HEK293 (cell line): ENCODE data around the gene FXYD6.

Experiments used
- CTCF ChIA-PET: fragments of 350-600 bp; formaldehyde crosslinking; extraction: SDS; loops from one replicate; lab custom pipeline; 2021; ENCODE audit warnings: antibody characterized with exemption; lab: Yijun Ruan, JAX
- POLR2A ChIA-PET: fragments of 300-600 bp; formaldehyde crosslinking; extraction: SDS; loops from one replicate; lab custom pipeline; 2020; ENCODE audit warnings: antibody characterized with exemption, inconsistent platforms; lab: Yijun Ruan, JAX
- H3K27ac ChIP-seq: fragments of 200-500 bp; sonication (Bioruptor generic); 2 replicates; pipeline ENCODE4 v1.5.1; 2014; ENCODE audit warnings: low read depth, low read length, control low read depth, inconsistent platforms; ENCODE audit errors: extremely low read depth
- H3K36me3 ChIP-seq, 2 experiments: fragments of 200-500 bp in 1 of 2; sonication (Bioruptor generic) in 1 of 2; 1 replicate in 1 of 2; 2 replicates in 1 of 2; pipeline ENCODE4 v1.5.1; 2014 to 2017; ENCODE audit warnings: inconsistent platforms in 2 of 2, low read length in 2 of 2; ENCODE audit not compliant: control insufficient read depth in 2 of 2, insufficient read depth in 1 of 2
- H3K4me1 ChIP-seq: fragments of 200-500 bp; sonication (Bioruptor generic); 2 replicates; pipeline ENCODE4 v1.5.1; 2014; ENCODE audit warnings: mild to moderate bottlenecking, low read length, inconsistent platforms; ENCODE audit not compliant: control insufficient read depth, insufficient read depth
- H3K4me3 ChIP-seq: 2 replicates; pipeline ENCODE4 v1.5.1; 2011; ENCODE audit warnings: low read depth, mild to moderate bottlenecking, control low read depth, low read length, moderate library complexity
- H3K9me3 ChIP-seq: fragments of 200-500 bp; sonication (Bioruptor generic); 2 replicates; pipeline ENCODE4 v1.5.1; 2014; ENCODE audit warnings: low read depth, low read length, inconsistent platforms; ENCODE audit not compliant: control insufficient read depth, insufficient read depth
- EGR2 ChIP-seq: fragments of 450-650 bp; formaldehyde crosslinking; IDR thresholded peaks from 2 replicates; pipeline ENCODE4 v1.5.1; 2016; ENCODE audit warnings: low read depth, missing biosample characterization, missing genetic modification characterization
- HOXD13 ChIP-seq: sonication (generic); formaldehyde crosslinking; IDR thresholded peaks from 2 replicates; pipeline ENCODE4 v1.8.0; 2022; ENCODE audit warnings: missing genetic modification reagents, borderline replicate concordance
- REPIN1 ChIP-seq: fragments of 450-650 bp; formaldehyde crosslinking; IDR thresholded peaks from 2 replicates; pipeline ENCODE4 v1.5.1; 2017; ENCODE audit warnings: missing biosample characterization, missing genetic modification characterization, low read depth
- YY1 ChIP-seq: fragments of 450-650 bp; formaldehyde crosslinking; IDR thresholded peaks from 2 replicates; pipeline ENCODE4 v1.5.1; 2018; ENCODE audit warnings: missing biosample characterization, missing genetic modification characterization
- ZNF670 ChIP-seq: fragments of 450-650 bp; formaldehyde crosslinking; IDR thresholded peaks from 2 replicates; pipeline ENCODE4 v1.5.1; 2016; ENCODE audit warnings: missing biosample characterization, missing genetic modification characterization, low read depth
- ZNF747 ChIP-seq: fragments of 450-650 bp; formaldehyde crosslinking; IDR thresholded peaks from 2 replicates; pipeline ENCODE4 v1.5.1; 2016; ENCODE audit warnings: missing biosample characterization, missing genetic modification characterization
- ZNF76 ChIP-seq: fragments of 450-650 bp; formaldehyde crosslinking; IDR thresholded peaks from 2 replicates; pipeline ENCODE4; 2016; ENCODE audit warnings: low read depth, missing biosample characterization, missing genetic modification characterization, borderline replicate concordance
- ZSCAN5A ChIP-seq: fragments of 450-650 bp; formaldehyde crosslinking; IDR thresholded peaks from 2 replicates; pipeline ENCODE4 v1.5.1; 2016; ENCODE audit warnings: missing biosample characterization, missing genetic modification characterization
- ZXDB ChIP-seq: fragments of 450-650 bp; formaldehyde crosslinking; IDR thresholded peaks from 2 replicates; pipeline ENCODE4 v1.5.1; 2016; ENCODE audit warnings: missing biosample characterization, missing genetic modification characterization
- TF ChIP-seq, protein P1 (sequence below): fragments of 450-650 bp; formaldehyde crosslinking; IDR thresholded peaks from 2 replicates; pipeline ENCODE4 v1.5.1; 2016; ENCODE audit warnings: missing biosample characterization, missing genetic modification characterization
- TF ChIP-seq, protein P2 (sequence below): fragments of 450-650 bp; formaldehyde crosslinking; IDR thresholded peaks from 2 replicates; pipeline ENCODE4 v1.5.1; 2016; ENCODE audit warnings: missing biosample characterization, missing genetic modification characterization
- TF ChIP-seq, protein P3 (sequence below): fragments of 450-650 bp; formaldehyde crosslinking; IDR thresholded peaks from 2 replicates; pipeline ENCODE4 v1.5.1; 2017; ENCODE audit warnings: missing biosample characterization, mild to moderate bottlenecking, missing genetic modification characterization, moderate library complexity
- TF ChIP-seq, protein P4 (sequence below): fragments of 450-650 bp; formaldehyde crosslinking; IDR thresholded peaks from 2 replicates; pipeline ENCODE4; 2016; ENCODE audit warnings: missing biosample characterization, missing genetic modification characterization

The FXYD6 gene

GRCh38 chr11:117792992-117793391, 83.5 kb downstream of the FXYD6 start (continued):
- TF ChIP-seq, protein P1, sequence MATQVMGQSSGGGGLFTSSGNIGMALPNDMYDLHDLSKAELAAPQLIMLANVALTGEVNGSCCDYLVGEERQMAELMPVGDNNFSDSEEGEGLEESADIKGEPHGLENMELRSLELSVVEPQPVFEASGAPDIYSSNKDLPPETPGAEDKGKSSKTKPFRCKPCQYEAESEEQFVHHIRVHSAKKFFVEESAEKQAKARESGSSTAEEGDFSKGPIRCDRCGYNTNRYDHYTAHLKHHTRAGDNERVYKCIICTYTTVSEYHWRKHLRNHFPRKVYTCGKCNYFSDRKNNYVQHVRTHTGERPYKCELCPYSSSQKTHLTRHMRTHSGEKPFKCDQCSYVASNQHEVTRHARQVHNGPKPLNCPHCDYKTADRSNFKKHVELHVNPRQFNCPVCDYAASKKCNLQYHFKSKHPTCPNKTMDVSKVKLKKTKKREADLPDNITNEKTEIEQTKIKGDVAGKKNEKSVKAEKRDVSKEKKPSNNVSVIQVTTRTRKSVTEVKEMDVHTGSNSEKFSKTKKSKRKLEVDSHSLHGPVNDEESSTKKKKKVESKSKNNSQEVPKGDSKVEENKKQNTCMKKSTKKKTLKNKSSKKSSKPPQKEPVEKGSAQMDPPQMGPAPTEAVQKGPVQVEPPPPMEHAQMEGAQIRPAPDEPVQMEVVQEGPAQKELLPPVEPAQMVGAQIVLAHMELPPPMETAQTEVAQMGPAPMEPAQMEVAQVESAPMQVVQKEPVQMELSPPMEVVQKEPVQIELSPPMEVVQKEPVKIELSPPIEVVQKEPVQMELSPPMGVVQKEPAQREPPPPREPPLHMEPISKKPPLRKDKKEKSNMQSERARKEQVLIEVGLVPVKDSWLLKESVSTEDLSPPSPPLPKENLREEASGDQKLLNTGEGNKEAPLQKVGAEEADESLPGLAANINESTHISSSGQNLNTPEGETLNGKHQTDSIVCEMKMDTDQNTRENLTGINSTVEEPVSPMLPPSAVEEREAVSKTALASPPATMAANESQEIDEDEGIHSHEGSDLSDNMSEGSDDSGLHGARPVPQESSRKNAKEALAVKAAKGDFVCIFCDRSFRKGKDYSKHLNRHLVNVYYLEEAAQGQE (tag by site-specific recombination), result no peak

DNA sequence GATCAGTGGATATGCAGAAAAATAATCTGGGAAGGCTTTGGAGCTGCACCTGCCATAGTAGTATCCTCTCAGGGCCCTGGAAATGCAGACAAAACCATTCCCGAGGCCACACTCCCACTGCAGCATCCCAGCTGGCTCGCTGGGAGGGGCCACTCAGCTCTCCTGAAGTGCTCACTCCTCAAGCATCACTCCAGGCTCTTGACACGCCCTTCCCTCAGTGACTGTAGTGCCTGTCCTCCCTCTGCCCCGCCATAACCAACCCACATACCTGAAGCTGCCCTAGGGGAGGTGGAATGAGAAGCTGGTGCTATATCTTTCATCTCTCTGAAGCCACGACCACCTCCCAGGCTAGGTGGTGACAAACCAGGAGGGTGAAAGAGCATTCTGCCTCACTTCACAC, 84.2 kb downstream of the FXYD6 start:
- ChIA-PET CTCF (interaction anchor here (0.6 to 2.1 kb wide), 4 partner anchors 15 to 567 kb away, joined by 3 to 9 read pairs (median 4); no protein-coding TSS in a partner anchor), POLR2A (no interaction called here)
- Histone ChIP-seq H3K27ac (no peak overlapping the region), H3K36me3 (no peaks in the 10 kb centered on the region), H3K4me3 (no peak overlapping the region), H3K9me3 (no peaks in the 10 kb centered on the region), H3K4me1 (no peaks in the 10 kb centered on the region)
- peak; percentile 27; the same call in 1 of the 2 replicates for TF ChIP-seq EGR2 (tag by site-specific recombination)
- TF ChIP-seq, protein P2, sequence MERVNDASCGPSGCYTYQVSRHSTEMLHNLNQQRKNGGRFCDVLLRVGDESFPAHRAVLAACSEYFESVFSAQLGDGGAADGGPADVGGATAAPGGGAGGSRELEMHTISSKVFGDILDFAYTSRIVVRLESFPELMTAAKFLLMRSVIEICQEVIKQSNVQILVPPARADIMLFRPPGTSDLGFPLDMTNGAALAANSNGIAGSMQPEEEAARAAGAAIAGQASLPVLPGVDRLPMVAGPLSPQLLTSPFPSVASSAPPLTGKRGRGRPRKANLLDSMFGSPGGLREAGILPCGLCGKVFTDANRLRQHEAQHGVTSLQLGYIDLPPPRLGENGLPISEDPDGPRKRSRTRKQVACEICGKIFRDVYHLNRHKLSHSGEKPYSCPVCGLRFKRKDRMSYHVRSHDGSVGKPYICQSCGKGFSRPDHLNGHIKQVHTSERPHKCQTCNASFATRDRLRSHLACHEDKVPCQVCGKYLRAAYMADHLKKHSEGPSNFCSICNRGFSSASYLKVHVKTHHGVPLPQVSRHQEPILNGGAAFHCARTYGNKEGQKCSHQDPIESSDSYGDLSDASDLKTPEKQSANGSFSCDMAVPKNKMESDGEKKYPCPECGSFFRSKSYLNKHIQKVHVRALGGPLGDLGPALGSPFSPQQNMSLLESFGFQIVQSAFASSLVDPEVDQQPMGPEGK (tag by site-specific recombination), result no peak
- TF ChIP-seq ZNF747, result no peak
- no peak for TF ChIP-seq ZNF670 (tag by site-specific recombination)

DNA sequence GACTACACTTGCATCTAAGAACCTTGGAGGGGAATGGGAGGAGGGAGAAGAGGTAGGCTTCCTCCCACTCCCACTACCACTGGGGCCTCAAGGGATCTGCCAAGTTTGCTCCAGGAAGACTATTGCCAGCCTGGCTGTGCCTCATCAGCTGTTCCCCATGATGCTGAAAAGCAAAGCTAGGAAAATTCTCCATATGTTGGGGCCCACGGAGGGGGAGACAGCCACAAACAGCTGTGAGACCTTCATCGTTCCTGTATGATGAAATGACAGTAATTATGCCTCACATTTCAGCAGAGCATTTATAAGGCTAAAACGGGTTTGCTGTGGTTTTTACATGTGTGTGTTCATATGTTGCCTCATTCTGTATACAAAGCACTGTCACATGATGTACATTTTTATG, 86.2 kb downstream of the FXYD6 start:
- no peaks in the 10 kb centered on the region for H3K4me1 ChIP-seq
- H3K9me3 ChIP-seq, result no peaks in the 10 kb centered on the region
- TF ChIP-seq REPIN1 (tag by site-specific recombination) (no peak), ZXDB (tag by site-specific recombination) (no peak), ZNF76 (tag by site-specific recombination) (no peak), HOXD13 (CRISPR knock-in tag) (no peak), YY1 (no peak), ZSCAN5A (tag by site-specific recombination) (no peak)
- TF ChIP-seq, protein P3, sequence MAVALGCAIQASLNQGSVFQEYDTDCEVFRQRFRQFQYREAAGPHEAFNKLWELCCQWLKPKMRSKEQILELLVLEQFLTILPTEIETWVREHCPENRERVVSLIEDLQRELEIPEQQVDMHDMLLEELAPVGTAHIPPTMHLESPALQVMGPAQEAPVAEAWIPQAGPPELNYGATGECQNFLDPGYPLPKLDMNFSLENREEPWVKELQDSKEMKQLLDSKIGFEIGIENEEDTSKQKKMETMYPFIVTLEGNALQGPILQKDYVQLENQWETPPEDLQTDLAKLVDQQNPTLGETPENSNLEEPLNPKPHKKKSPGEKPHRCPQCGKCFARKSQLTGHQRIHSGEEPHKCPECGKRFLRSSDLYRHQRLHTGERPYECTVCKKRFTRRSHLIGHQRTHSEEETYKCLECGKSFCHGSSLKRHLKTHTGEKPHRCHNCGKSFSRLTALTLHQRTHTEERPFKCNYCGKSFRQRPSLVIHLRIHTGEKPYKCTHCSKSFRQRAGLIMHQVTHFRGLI (tag by site-specific recombination), result no peak
- TF ChIP-seq, protein P4, sequence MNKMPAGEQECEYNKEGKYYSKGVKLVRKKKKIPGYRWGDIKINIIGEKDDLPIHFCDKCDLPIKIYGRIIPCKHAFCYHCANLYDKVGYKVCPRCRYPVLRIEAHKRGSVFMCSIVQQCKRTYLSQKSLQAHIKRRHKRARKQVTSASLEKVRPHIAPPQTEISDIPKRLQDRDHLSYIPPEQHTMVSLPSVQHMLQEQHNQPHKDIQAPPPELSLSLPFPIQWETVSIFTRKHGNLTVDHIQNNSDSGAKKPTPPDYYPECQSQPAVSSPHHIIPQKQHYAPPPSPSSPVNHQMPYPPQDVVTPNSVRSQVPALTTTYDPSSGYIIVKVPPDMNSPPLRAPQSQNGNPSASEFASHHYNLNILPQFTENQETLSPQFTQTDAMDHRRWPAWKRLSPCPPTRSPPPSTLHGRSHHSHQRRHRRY, result no peak
- TF ChIP-seq, all 188 proteins: peak for 0
- CTCF ChIA-PET, result interaction anchor here (0.8 to 1.5 kb wide), 3 partner anchors 15 to 364 kb away, joined by 3 to 4 read pairs (median 3); no protein-coding TSS in a partner anchor
- Histone ChIP-seq H3K27ac (no peak overlapping the region), H3K36me3 (no peaks in the 10 kb centered on the region), H3K4me3 (no peak overlapping the region)
- POLR2A ChIA-PET, result no interaction called here
